ENCODE measurements around the gene RASD1.

The RASD1 gene

GRCh38 chr17:17526369-17526768 is 30.2 kb upstream of the RASD1 start:
- no peak for DNase-seq

GRCh38 chr17:17525956-17526355 is 29.8 kb upstream of the RASD1 start:
- DNase-seq, result no peak

- DNase-seq, result no peak
These were observed 29.1 kb upstream of the RASD1 start for GRCh38 chr17:17525311-17525710.

GRCh38 chr17:17523731-17524490 is 27.7 kb upstream of the RASD1 start:
- no peak for DNase-seq

GRCh38 chr17:17523001-17523730 is 27.0 kb upstream of the RASD1 start:
- DNase-seq, result no peak

- no peak for DNase-seq
These were observed 24.5 kb upstream of the RASD1 start for GRCh38 chr17:17520599-17521232.

- no peak for DNase-seq
These were observed 23.7 kb upstream of the RASD1 start for GRCh38 chr17:17519886-17520285.

- no peak for DNase-seq
These were observed 22.8 kb upstream of the RASD1 start for GRCh38 chr17:17518951-17519350.

- no peak for DNase-seq
These were observed 21.8 kb upstream of the RASD1 start for GRCh38 chr17:17518014-17518413.

- DNase-seq, result no peak
These were observed 20.9 kb upstream of the RASD1 start for GRCh38 chr17:17516941-17517720.

- no peak for DNase-seq
These were observed 20.0 kb upstream of the RASD1 start for GRCh38 chr17:17515934-17516930.

GRCh38 chr17:17514993-17515933 is 19.1 kb upstream of the RASD1 start:
- no peak for DNase-seq

- DNase-seq, result no peak
These were observed 18.3 kb upstream of the RASD1 start for GRCh38 chr17:17514361-17514992.

- DNase-seq, result no peak
These were observed 17.4 kb upstream of the RASD1 start for GRCh38 chr17:17513626-17514025.

- DNase-seq, result no peak
These were observed 16.7 kb upstream of the RASD1 start for GRCh38 chr17:17512866-17513265.

GRCh38 chr17:17511881-17512858 is 16.0 kb upstream of the RASD1 start:
- peak; percentile 81 for DNase-seq

GRCh38 chr17:17511293-17511741 is 15.1 kb upstream of the RASD1 start:
- no peak for DNase-seq

GRCh38 chr17:17510456-17511292 is 14.5 kb upstream of the RASD1 start:
- no peak for DNase-seq
